Erythroblast (primary cell): ENCODE results near the gene MAS1L.

Experiments
- DNase-seq, 2 experiments: peaks; one replicate each; lab custom pipeline; 2025; lab: John Stamatoyannopoulos, UW
- GATA1 ChIP-seq: IDR thresholded peaks from 2 replicates; pipeline ENCODE4 v1.6.1; 2011; ENCODE audit warnings: low read depth, mild to moderate bottlenecking, control low read depth, low read length, moderate library complexity
- POLR2A ChIP-seq: IDR thresholded peaks from 2 replicates; pipeline ENCODE4 v1.6.1; 2011; ENCODE audit warnings: mild to moderate bottlenecking, low read length

The MAS1L gene, protein sequence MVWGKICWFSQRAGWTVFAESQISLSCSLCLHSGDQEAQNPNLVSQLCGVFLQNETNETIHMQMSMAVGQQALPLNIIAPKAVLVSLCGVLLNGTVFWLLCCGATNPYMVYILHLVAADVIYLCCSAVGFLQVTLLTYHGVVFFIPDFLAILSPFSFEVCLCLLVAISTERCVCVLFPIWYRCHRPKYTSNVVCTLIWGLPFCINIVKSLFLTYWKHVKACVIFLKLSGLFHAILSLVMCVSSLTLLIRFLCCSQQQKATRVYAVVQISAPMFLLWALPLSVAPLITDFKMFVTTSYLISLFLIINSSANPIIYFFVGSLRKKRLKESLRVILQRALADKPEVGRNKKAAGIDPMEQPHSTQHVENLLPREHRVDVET

DNA sequence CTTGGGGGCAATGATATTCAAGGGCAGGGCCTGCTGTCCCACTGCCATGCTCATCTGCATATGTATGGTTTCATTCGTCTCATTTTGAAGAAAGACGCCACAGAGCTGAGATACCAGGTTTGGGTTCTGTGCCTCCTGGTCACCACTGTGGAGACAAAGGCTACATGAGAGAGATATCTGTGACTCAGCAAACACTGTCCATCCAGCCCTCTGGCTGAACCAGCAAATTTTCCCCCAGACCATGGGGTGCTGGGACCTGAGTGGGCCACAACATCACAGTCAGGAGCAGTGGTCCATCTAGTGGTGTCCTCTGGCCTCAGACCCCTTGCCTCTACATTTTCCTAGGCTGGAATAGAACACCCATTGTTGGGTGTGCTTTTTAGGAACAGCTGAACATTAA, at the start of gene MAS1L:
TSS of gene MAS1L (minus strand) at position 297 of the 400 bp plus-strand sequence. CDS start at position 243, 54 bp downstream.
- DNase-seq, result no peak
- TF ChIP-seq POLR2A (no peak), GATA1 (no peak)

DNA sequence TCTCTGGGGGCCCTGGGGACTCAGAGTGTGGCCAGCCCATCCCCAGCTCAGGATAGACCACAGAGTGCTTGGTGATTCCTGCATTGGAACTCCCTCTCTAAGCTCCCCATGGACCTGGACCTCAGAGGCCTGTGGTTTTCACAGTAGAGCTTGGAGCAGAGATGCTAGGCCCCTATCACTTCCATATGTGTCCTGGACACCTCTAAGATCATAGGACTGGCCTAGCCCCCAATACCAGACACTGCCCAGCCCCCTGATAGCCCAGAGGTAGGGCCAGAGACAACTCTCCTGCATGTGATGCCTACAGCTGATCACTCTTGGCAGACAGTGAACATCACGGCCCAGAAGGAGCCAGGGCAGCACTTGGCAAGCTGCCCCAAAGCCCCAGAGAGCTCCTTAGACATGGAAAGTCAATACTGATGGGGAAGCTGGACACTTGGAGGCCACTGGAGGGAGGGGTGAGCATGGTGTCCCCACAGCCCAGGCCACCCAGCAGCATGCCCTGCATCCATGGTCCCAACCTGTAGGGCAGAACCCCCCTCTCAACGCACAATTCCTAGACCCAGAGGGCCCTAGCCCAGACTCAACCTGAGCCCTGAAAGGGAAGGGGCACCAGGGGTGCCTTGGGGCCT, 44.7 kb upstream of the MAS1L start:
- no peak for TF ChIP-seq GATA1
- TF ChIP-seq POLR2A, result no peak
- DNase-seq, result no peak

DNA sequence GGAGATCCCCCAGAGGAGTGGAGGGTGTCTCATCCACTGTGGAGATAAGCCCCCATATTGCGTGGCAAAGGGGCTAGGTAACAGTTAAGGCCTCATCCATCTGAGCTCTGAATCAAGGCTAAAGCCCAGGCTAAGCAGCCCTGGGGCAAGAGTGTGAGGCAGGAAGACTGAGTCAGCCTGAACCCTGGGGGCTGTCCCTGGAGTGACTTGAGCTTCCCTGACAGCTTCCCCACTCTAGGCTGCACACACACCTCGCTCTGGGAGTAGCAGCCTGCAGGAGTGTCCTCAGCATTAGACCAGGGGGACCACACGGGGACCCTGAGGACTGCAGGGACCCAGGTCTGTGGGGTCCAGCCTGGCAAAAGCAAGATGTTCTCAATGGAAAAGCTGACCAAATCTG, 43.9 kb upstream of the MAS1L start:
- no peak for DNase-seq
- TF ChIP-seq GATA1 (no peak), POLR2A (no peak)

DNA sequence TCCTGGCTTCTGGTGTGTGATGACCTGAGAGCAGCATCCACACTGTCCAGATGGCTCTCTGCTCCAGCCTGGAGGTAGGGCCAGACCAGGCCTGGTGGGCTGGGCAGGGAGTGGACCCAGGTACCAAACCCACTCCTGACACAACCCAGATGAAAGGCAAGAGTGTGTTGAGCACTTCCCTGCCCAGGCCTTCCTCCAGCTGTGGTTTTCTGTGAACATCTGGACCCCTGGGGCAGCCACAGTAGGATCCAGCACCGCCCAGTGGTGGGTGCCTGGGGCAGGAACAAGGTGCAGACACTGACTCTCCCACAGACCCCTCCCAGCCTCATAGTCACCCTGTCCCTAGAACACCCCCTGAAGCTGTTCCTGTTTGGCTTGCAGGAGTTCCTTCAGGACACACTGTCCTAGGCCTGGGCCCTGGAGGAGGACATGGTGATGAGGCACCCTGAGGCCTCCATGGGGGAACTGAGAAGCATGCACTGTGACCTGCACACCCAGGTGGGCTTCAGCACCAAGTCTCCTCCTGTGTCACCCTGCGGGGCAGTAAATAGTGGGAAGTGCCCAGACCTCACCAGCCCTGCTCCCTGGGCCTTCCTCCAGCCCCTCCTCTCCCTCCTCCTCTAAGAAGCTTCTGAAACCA, 43.0 kb upstream of the MAS1L start:
- no peak for TF ChIP-seq POLR2A
- TF ChIP-seq GATA1, result no peak

DNA sequence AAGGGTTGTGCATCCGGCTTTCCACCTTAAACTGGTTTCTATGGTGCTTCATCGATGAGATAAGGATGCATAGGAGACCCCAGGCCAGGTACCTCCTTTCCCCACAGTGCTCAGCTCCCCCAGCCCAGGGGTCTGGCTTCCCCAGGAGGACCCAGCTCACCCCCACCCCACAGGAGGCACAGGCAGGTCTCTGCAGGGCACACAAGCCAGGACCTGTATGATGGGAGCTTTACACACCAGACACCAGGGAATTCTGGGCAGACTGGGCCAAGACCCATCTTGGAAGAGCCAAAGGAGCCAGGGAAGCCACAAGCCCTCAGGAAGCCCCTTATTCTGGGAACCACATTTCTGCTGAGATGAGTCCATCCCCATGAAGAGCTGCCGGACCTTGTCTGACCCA, 42.2 kb upstream of the MAS1L start:
- no peak for DNase-seq
- no peak for TF ChIP-seq POLR2A
- no peak for TF ChIP-seq GATA1

More for the DNA sequence above, 43.0 kb upstream of the MAS1L start:
- no peak for DNase-seq

DNA sequence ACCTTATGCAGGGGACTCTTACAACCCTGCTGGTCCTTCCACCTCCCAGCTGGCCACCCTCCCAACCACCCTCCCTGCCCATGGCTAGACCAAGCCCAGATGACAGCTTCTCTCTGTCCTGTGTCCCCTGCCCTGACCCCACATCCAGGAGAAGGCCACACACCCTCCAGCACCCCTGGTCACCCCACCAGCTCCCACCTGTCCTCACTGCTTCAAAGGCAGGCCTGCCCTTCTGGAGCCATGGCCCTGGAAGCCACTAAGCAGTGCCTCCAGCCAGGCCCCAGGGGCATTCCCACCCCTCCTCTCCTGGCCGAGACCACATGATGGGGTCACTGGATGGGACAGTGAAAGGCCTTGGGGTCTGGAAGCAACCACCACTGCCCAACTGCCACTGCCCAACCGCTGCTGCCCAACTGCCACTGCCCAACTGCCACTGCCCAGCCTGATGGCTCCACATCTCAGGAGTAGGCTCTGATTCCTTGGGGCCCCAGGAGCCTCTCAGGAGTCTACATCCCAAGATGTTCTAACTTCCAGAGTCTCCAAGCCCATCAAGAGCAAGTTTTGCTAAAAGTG, 41.3 kb upstream of the MAS1L start:
- no peak for TF ChIP-seq POLR2A
- no peak for TF ChIP-seq GATA1
- no peak for DNase-seq

DNA sequence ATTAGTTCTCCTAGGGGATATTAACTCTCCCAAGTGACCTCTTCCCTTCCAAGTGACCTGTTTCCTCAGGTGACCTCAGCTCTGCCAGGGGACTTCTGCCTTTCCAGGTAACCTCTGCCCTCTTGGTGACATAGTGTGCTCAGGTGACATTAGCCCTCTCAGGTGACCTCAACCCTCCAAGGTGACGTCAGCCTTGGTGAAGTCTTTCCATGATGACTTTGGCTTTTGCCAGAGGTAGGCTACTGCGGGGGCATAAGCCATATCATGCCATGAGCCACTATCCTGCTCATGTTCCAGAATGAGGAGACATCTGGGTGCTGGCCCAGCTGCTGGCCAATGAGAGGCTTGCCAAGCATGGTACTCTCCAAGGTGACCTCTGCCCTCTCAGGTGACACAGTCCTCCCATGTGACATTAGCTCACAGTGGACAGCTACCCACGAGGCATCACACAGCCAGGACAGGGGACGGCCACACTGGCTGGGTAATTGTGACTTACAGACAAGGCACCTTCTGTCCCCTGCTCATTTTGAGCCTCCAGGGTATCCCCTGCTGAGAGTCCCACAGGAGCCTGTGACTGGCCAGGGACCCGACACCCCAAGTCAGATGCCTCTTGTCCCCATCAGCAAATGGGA, 40.7 kb upstream of the MAS1L start:
- TF ChIP-seq POLR2A (no peak), GATA1 (no peak)
- DNase-seq, result no peak

DNA sequence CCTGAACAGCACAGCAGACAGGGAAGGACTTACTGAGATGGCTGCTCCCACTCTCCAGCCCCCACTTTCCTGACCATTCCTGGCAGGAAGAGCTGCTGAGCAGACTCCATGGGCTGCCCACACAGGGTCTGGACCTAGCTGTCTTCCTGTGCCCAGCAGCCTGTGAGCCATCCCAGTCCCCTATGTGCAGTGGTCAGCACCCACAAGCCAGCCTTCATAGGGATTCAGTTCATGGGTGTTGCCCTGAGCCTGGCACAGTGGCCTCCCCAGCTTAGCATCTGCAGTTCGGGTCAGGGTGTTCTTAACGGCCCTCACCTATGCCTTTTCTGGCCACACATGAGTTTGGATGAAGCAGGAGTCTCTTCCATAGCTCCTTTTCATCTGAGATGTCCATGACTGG, 39.8 kb upstream of the MAS1L start:
- DNase-seq, result no peak
- TF ChIP-seq GATA1 (no peak), POLR2A (no peak)

DNA sequence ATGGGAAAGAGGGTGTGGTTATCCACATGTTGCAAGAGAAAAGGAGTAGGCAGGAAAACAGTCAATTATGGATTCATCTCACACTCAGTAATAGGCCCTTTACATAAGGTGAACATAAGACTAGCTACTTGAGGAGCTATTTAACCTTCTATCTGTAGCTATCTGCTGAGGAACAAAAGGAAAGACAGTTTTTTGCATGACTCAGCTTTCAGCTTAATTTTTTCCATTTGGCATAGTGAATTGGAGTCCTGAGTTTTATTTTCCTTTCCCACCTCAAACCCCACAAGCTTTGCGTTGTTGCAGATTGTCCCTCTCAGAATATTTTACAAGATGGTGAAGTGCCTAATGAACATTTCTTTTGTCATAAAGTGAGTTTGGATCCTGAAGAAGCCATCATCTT, 39.4 kb upstream of the MAS1L start:
- DNase-seq, result no peak
- TF ChIP-seq POLR2A, result no peak
- TF ChIP-seq GATA1, result no peak

DNA sequence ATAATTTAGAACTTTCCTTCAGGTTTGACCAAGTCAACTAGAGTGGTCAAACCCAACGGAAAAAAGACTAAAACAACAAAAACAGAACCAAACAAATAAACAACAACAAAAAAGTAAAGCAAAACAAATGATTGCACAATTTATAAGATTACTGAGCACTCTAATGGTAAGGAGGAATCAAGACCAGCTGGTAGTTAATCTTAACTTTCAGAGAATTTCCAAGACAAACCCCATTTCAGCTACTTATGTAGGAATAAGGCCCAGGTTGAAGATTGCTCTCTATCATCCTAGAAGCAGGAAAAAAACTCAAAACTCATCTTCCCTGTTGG, 37.5 kb upstream of the MAS1L start:
- DNase-seq, result no peak
- no peak for TF ChIP-seq POLR2A
- no peak for TF ChIP-seq GATA1

DNA sequence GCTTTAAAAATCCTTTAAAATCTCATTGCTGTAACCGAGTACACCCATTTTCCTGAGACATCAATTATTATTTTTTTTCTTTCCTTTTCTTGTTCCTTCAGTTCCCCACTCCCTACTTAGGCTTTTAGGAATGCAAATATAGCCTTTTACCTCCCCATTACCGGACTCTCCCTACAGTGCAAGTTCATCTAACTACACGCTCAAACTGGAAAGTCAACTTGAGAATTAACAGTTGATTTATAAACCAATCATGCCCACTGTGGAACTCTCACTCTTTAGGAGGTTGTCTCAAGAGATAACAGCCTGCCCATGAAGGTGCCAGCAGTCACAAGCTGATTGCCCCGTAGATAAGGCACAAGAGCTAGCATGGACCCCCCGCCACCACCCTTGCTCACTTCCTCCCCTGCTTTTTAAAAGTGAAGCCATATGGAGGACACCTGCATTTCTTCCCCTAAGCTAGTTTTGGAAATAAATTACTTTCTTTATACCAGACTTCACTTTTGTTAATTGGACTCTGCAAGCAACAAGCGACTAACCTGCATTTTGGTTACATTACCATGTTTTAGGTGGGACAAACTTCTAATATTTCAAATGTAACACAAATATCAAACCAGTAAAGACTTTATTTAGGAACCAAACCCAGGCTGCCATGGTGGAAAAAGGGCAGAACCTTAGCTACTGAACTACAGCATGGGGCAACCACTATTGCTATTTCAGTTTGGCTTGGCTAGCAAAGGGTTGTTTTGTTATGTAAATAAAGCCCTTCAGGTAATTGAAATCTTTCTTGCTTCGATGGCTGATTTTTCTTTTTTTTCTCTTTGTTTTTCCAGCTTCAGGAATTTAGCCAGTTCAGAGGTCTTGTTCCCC, 36.9 kb upstream of the MAS1L start:
- no peak for DNase-seq
- TF ChIP-seq POLR2A, result no peak
- no peak for TF ChIP-seq GATA1

DNA sequence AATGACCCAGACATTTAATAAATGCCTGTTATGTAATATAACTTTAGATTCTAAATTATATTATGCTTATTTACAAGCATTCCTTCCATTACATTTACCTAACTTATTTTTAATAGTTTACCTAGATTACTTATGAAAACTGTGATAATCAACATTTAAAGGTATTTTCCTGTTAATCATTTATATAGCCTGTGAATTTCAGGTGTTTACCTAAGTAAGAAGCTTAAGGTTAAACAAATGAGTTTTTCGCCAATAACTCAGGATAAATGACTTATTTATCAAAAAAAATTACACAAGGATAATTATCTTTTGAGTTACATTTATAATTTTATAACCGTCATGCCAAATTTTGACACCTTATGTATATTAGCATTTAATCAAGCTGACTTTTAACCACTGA, 36.3 kb upstream of the MAS1L start:
- no peak for TF ChIP-seq GATA1
- TF ChIP-seq POLR2A, result no peak
- DNase-seq, result no peak

DNA sequence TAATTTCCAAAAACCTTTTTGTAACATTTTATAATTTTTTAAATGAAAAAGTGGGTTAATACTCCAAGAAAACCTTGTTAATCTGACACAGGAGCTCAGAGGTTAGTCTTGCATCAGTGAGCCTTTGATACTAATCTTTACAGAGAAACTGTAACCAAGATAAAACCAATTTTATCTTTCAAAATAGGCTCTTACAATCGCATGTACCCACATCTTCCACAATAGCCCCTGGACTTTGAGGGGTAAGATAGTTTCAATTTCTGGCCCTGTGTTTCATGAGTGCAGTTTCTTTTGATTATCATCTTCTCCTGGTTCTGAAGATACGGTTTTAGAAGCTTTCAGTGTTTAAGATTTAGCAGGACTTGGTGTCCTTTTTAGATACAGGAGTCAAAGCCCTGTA, 34.5 kb upstream of the MAS1L start:
- TF ChIP-seq GATA1, result no peak
- no peak for TF ChIP-seq POLR2A
- peak in 1 of 2 experiments; percentile 61 for DNase-seq
